HG03460 (cell line): ENCODE measurements around the gene KDM4C.

Source experiments
- ATAC-seq: cut with Tn5 transposase; IDR thresholded peaks from one replicate; pipeline ENCODE4 v1.9.1; 2021; ENCODE audit not compliant: unreplicated experiment

The KDM4C gene

GRCh38 chr9:6900440-6900883 lies 142.7 kb downstream of the KDM4C start:
- no peak for ATAC-seq

GRCh38 chr9:6901180-6901579 lies 143.4 kb downstream of the KDM4C start:
- ATAC-seq = no peak

- ATAC-seq = no peak
Observed at GRCh38 chr9:6902423-6902822, 144.7 kb downstream of the KDM4C start.

- no peak for ATAC-seq
Observed at GRCh38 chr9:6904371-6904770, 146.6 kb downstream of the KDM4C start.

GRCh38 chr9:6905850-6906375 lies 148.1 kb downstream of the KDM4C start:
- no peak for ATAC-seq

- ATAC-seq = no peak
Observed at GRCh38 chr9:6907772-6908381, 150.1 kb downstream of the KDM4C start.

GRCh38 chr9:6909181-6909580 lies 151.4 kb downstream of the KDM4C start:
- ATAC-seq = no peak

- ATAC-seq = peak; percentile 53
Observed at GRCh38 chr9:6910032-6910431, 152.3 kb downstream of the KDM4C start.

GRCh38 chr9:6910497-6910896 lies 152.7 kb downstream of the KDM4C start:
- no peak for ATAC-seq

GRCh38 chr9:6911901-6912638 lies 154.3 kb downstream of the KDM4C start:
- ATAC-seq = no peak

GRCh38 chr9:6915635-6916034 lies 157.9 kb downstream of the KDM4C start:
- no peak for ATAC-seq

GRCh38 chr9:6917162-6917561 lies 159.4 kb downstream of the KDM4C start:
- ATAC-seq = peak; percentile 77

GRCh38 chr9:6920041-6920440 lies 162.3 kb downstream of the KDM4C start:
- ATAC-seq = no peak

- ATAC-seq = no peak
Observed at GRCh38 chr9:6921315-6921714, 163.5 kb downstream of the KDM4C start.

GRCh38 chr9:6922124-6922676 lies 164.4 kb downstream of the KDM4C start:
- no peak for ATAC-seq

- ATAC-seq = no peak
Observed at GRCh38 chr9:6922680-6923079, 164.9 kb downstream of the KDM4C start.

GRCh38 chr9:6923086-6923485 lies 165.3 kb downstream of the KDM4C start:
- ATAC-seq = no peak

GRCh38 chr9:6924149-6924548 lies 166.4 kb downstream of the KDM4C start:
- ATAC-seq = no peak

- no peak for ATAC-seq
Observed at GRCh38 chr9:6924988-6925563, 167.3 kb downstream of the KDM4C start.

- ATAC-seq = no peak
Observed at GRCh38 chr9:6925836-6926235, 168.1 kb downstream of the KDM4C start.

GRCh38 chr9:6926436-6926835 lies 168.7 kb downstream of the KDM4C start:
- no peak for ATAC-seq

- ATAC-seq = no peak
Observed at GRCh38 chr9:6927838-6928237, 170.1 kb downstream of the KDM4C start.
